Measurements from ENCODE around the gene FAU.
"Not testable (repeated sequence)": the region's sequence is repeated elsewhere in the genome, so short reads cannot be mapped to it uniquely, and the experiment has no call there.

The FAU gene

DNA sequence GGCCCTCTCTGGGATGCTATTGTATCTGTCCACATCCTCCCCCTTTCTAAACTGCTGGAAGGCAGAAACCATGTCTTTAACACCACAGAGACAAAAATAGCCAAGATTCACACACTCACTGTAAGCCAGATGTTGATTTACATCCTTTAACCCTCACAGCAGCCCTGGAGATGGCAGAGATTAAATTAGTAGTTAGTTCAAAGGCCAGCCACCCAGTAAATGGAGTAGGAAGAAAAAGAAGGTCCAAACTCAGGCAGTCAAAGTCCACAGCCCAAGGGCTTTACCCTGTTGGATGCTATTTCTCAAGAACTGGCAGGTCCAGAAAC lies 2.3 kb downstream of the FAU start:
- DNase-seq: no peak

DNA sequence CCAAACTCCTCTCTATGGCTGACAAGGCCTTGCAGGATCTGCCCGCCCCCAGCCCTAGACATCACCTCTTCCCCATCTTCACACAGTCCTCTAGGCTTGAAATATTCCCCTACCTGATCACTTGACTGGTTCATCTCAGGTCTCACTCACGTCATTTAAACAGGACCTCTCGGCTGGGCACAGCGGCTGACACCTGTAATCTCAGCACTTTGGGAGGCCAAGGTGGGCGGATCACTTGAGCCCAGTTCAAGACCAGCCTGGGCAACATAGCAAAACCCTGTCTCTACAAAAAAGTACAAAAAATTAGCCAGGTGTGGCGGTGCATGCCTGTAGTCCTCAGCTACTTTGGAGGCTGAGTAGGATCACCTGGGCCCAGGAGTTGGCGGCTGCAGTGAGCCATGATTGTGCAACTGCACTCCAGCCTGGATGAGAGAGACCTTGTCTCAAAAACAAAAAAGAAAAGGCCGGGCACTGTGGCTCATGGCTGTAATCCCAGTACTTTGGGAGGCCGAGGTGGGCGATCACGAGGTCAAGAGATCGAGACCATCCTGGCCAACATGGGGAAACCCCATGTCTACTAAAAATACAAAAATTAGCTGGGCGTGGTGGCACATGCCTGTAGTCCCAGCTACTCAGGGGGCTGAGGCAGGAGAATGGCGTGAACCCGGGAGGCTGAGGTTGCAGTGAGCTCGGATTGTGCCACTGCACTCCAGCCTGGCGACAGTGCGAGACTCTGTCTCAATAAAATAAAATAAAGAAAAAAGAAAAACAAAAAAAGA lies 2.9 kb downstream of the FAU start:
- DNase-seq: not testable (repeated sequence)

DNA sequence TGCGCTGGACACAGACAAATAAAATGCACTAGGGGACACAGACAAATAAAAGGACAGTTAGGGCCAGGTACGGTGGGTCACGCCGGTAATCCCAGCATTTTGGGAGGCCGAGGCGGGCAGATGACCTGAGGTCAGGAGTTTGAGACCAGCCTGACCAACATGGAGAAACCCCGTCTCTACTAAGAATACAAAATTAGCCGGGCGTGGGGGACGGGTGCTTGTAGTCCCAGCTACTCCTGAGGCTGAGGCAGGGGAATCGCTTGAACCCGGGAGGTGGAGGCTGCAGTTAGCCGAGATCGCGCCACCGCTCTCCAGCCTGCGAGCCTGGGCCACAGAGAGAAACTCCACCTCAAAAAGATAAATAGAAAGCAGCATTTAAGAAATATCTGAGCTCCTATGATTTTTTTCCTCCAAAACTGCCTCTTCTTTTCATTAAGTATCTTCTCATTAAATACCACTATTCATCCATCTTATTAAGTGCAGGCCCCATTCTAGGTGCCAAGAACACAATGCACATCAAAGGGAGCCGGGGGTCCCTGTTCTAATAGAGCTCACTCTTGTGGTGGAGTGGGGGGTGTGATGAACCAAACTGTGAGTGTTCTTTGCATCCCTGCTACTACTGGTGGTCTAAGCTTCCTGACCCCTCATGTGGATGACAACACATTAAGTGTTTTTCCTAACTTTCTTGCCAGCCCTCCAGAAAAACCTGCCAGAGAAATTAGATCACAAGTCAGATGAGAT lies 3.7 kb downstream of the FAU start:
- DNase-seq: no peak

DNA sequence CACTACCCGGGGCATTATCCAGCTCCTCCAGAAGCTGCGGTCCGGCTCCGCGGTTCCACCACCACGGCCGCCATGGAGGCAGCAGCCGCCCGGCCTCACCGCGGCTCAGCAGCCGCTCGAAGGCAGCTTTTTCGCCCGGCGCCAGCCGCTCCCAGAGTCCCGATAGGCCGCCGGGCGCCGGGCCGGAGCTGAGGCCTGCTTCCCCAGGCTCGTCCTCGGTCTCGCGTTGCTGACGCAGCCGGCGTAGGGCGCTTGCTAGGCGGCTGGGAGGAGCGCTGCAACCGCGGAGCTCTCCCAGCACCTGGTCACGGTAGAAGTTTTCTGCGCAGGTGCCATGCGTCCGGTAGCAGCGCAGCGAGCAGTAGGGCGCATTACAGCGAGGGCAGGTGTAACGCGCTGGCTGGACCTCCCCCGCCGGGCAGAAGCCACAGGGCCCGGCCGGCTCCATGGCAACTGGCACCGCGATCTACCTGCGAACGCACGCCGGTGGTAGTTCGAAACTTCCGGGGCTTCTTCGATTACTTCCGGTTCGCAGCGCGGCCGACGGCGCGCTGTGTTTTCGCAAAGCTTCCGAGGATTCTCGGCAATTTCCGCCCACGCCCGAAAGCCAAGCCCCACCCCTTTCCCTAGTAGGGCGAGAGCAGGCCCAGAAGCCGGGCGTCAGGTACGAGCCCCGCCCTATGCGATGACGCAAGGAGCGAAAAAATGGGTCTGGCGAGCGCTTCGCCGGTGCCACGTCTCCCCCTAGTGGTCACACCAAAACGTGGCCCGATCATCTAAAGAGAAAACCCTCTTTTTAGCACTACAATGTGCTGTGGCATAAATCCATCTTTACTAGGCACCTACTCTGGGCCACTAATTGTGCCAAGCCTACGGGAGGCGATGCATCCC lies 4.5 kb downstream of the FAU start, which contains the start of gene ZNHIT2:
Gene ZNHIT2 (minus strand): TSS at position 496 of the 891 bp plus-strand sequence. CDS start 48 bp downstream, at position 448.
- peak; percentile 100 for DNase-seq

DNA sequence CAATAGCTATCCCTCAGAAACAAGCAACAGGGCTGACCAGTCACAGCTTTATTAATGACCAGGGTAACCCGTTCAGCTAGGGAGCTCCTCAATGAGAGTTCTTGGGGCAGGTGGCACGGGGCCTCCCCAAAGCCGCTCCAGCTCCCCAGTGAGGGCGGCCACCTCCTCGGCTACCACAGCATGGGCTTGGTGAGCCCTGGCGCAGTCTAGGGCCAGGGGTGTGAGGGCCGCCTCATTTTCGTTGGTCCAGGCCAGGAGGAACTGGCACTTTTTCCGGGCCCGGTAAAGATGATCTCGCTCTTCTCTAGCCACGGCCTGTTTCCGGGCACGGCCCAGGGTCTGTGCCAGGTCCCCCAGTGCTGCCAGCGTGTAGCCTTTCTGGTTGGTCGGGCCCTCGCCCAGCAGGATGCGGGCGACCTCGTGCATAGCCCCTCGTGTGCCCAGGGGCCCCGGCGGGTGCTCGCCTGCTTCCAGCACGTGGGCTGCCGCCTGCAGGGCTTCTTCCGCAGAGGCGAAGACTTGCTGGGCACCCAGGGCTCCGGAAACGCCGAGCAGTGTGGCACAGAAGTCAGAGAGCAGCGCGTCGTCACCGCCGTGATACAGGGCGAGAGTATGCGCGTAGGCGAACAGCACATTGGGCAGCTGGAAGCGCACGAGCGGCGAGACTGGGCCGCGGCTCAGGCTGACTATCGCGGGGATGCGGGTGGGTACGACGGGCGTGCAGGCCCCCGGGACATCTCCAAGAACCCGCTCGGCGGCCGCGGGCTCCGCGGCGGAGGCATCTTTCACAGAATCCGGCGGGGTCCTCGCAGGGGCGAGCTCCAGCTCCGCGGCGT lies 5.3 kb downstream of the FAU start:
- DNase-seq: peak; percentile 52 to 74 (median 66)

DNA sequence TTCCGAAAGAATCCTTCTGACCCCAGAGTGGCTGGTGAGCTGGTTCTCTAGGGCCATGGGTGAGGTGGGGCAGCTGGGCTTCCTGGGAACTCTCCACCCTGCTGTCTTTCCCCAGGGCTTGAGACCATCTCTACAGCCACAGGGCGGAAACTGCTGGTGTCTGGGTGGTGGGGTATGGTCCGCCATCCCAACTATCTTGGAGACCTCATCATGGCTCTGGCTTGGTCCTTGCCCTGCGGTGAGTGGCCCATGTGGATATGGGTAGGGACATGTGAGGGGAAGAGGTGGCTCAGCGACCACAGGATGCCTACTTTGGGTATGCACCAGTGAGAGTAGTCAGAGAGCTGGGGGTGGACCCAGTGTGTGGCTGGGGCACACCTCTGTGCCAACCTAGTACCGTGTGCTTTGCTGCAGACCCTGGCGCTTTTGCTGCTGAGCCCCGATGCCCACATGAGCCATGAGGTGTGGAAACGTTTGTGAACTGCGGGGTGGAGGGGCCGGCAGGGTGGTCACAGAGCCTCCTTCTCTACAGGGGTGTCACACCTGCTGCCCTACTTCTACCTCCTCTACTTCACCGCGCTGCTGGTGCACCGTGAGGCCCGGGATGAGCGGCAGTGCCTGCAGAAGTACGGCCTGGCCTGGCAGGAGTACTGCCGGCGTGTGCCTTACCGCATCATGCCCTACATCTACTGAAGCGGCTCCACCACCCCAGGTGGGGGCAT lies 6.4 kb downstream of the FAU start:
- DNase-seq: no peak

DNA sequence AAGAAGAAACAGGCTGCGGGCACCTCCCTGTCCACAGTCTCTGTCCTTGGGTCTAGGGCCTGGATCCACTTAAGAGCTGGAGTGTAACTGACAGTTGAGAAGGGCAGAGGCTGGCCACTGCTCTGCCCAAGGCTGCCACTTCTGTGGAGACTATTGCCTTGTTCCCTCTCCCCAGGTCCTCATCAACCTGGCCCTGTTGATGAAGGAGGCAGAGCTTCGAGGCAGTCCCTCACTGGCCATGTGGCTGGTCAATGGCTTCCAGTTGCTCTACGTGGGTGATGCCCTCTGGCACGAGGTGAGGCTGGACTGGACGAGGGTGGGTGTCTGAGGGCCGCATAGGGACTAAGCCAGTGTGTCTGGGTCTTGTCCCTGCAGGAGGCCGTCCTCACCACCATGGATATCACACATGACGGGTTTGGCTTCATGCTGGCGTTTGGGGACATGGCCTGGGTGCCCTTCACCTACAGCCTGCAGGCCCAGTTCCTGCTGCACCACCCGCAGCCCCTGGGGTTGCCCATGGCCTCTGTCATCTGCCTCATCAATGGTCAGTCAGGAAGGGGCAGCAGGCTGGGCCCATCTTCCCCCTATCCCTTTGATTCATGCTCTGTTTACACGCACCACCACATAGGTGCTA lies 7.3 kb downstream of the FAU start:
- no peak for DNase-seq

DNA sequence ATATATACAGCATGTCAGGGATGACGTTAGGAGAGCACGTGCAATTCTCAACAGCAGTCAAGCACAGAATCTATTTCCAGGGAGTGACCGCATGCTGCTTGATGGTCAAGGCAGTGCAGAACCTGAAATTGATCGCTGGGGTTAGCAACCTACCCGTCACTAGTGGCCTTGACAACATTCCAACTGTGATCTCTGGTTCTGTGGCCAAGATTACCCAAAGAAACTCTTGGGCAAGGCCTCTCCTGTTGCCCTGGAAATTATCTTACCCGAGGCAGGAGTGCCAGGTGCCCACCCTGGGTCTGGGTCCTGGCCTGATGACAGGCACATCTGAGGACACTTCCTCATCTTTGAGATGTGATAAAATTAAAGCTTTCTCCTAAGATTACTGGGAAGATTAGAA lies 8.1 kb downstream of the FAU start:
- no peak for DNase-seq

DNA sequence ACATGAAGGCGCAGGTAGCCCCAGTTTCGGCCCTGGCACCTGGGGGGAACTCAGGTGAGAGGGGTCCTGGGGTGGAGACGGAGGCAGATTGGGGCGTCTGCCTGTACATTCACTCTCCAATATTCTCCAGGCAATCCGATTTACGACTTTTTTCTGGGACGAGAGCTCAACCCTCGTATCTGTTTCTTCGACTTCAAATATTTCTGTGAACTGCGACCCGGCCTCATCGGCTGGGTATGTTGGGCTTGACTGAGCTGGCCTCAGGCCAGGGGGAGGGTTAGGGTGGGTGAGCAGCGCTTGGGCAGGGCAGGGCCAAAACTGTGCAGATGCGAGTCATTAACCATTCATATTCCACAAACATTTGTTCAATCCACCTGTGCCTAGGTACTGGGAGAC lies 8.6 kb downstream of the FAU start:
- DNase-seq: no peak

DNA sequence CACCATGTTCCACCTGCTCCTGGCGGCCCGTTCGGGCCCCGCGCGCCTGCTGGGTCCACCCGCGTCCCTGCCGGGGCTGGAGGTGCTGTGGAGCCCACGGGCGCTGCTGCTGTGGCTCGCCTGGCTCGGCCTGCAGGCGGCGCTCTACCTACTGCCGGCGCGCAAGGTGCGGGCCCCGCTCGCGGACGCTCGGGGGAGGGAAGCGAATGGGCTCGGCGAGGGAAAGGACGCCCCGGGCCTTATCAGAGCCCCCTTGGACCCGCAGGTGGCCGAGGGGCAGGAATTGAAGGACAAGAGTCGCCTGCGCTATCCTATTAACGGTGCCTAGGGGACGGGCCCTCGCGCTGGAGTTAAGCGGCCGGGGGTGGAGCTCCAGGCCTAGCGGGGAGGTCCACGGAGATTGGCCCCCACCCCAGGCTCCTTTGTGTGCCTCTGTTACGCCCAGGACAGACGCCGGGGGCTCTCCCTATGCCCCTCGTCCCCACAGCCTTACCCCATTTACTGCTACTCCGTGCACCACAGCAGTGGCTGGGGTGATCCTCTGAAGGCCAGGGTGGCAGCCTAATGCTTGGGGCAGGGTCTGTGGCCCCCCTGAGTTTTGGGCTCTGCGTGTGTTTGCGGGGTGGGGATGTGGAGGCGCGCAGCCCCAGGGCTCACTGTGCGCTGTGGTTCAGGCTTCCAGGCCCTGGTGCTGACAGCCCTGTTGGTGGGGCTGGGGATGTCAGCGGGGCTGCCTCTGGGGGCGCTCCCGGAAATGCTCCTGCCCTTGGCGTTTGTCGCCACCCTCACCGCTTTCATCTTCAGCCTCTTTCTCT lies 9.2 kb downstream of the FAU start:
- peak; percentile 70 to 89 (median 76) for DNase-seq

DNA sequence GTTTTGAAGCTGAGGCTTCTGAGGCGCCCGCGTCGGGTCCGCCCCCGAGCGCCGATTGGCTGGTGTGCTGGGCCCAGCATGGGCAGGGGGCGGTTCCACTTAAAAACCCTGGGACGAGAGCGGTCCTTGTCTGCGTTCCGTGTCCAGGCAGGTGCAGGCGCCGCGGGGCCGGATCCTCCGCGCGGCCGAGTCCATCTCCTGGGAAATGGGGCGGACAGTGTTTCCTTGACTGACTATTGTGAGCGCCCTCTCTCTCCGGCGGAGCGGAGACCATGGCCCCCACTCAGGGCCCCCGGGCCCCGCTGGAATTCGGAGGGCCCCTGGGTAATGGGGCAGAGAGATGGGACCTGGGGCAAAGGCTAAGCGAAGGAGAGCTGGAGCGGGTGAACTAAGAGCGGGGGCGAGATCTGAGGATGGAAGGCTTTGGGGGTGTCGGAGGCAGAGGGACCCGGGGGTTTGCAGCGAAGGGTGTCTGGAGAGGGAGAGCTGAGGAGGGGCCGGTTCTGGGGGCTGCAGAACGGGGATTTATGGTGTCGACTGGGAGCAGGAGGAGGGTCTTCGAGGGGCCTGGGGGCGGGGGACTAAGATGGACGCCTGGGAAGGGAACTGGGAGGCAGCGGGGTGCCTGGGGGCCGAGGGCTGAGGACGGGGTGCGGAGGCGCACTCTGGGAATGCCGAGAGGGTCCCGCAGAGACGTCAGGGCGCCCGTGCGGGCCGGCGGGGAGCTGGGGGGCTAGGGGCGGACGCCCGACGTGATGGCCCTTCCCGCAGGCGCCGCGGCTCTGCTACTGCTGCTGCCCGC lies 10.0 kb downstream of the FAU start, which contains the start of gene TM7SF2:
Gene TM7SF2 (plus strand): TSS at position 129 of the 802 bp plus-strand sequence. CDS start 144 bp downstream, at position 273.
- DNase-seq: peak; percentile 93 to 98 (median 96)

DNA sequence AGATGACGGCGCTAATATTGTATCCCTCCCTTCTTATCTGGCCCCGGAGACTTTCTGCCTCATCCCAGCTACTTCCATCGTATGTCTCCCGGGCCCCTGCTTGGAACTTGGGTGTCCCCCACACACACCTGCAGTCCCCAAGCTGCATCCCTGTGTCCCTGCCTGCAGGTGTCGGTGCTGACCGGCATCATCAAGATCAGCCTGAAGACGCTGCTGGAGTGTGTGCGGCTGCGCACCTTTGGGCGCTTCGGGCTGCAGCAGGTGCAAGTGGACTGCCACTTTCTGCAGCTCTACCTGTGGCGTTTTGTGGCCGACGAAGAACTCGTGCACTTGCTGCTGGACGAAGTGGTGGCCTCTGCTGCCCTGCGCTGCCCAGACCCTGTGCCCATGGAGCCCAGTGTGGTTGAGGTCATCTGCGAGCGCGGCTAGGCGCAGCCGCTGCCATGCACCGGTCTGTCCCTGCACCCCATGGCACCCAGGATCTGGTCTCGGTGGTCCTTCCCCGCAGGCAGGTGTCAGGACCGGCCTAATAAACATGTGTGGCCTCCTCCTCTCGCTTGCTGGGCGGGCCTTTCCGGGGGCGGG lies 10.7 kb downstream of the FAU start:
- no peak for DNase-seq

DNA sequence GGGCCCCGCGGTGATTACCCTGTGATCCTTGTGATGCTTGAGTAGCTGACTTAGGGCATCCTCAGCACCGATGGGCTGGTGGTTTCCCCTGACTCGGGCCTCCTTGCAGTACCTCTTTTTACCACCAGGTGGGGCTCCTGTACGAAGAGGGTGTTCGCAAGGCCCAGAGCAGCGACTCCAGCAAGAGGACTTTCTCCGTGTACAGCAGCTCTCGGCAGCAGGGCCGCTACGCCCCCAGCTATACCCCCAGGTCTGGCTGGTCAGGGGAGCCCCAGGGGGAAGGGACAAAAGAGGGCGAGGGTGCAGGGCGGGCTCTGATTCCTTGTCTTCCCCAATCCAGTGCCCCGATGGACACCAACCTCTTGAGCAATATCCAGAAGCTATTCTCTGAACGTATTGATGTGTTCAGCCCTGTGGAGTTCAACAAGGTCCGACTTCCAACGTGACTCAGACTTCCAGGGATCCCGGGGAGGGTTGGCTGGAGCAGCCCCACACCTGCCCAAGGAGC lies 11.5 kb downstream of the FAU start:
- peak; percentile 86 to 95 (median 91) for DNase-seq

DNA sequence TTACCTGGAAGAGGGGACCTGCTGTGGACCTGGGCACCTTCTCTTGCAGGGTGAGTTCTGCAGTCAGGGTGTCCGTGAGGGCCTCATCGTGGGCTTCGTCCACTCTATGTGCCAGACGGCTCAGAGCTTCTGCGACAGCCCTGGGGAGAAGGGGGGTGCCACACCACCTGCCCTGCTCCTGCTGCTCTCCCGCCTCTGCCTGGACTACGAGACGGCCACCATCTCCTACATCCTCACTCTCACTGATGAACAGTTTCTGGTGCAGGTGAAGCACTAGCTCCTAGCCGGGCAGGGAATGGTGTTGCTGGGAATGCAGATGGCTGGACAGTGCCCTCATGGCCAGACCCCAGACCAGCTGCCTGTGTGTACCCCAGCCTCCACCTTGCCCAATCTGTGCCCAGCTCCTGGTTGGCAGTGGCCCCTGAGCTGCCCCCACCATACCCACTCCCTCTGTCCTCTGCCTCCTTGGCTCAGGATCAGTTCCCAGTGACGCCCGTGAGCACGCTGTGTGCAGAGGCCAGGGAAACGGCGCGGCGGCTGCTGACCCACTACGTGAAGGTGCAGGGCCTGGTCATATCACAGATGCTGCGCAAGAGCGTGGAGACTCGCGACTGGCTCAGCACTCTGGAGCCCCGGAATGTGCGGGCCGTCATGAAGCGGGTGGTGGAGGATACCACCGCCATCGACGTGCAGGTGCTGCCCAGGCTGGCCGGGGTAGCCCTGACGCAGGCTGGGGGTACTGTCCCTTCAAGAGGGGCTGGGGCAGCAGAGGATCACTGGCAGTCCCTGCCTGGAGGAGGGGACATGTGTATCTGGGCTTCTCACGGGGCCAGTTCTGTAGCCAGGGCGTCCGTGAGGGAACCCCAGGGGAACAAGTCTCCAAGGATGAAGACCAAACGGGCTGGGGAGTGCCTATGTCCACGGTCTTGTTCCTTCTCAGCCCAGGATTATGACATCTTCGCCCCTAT lies 12.4 kb downstream of the FAU start:
- DNase-seq: no peak

DNA sequence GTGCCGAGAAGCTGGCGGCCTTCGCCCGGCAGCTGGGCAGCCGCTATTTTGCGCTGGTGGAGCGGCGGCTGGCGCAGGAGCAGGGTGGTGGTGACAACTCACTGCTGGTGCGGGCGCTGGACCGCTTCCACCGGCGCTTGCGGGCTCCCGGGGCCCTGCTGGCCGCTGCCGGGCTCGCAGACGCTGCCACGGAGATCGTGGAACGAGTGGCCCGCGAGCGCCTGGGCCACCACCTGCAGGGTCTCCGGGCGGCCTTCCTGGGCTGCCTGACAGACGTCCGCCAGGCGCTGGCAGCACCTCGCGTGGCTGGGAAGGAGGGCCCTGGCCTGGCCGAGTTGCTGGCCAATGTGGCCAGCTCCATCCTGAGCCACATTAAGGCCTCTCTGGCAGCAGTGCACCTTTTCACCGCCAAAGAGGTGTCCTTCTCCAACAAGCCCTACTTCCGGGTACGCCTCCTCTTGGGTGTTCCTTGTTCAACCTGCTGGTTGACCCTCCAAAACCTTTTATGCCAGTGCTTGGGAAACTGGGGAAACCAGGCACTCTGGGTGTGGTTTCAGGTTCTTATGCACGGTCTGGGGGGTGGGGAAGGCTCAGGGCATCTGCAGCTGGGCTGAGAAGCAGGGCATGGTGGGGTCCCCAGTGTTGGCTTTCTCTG lies 13.3 kb downstream of the FAU start:
- no peak for DNase-seq

DNA sequence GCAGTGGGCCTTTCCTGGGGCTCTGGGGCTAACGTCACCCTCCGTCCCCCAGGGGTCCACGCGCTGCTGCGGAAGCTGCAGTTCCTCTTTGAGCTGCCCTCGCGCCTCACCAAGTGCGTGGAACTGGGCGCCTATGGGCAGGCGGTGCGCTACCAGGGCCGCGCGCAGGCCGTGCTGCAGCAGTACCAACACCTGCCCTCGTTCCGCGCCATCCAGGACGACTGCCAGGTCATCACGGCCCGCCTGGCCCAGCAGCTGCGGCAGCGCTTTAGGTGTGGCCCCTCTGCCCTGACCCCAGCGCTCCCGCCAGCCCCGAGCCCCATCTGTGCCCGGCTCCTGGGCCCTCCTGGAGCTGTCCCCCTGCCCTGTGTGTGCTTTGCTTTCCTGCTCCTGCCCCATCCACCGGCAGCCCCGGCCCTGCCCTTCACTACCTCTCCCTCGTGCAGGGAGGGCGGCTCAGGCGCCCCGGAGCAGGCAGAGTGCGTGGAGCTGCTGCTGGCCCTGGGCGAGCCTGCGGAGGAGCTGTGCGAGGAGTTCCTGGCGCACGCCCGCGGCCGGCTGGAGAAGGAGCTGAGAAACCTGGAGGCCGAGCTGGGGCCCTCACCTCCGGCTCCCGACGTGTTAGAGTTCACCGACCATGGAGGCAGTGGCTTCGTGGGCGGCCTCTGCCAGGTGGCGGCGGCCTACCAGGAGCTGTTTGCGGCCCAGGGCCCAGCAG lies 14.0 kb downstream of the FAU start:
- no peak for DNase-seq
